HG03064 (cell line): ENCODE results near the gene NTRK2.

Experiments used
- ATAC-seq: cut with Tn5 transposase; IDR thresholded peaks from one replicate; pipeline ENCODE4 v1.9.1; 2021; ENCODE audit warnings: low read depth; ENCODE audit not compliant: unreplicated experiment

NTRK2 gene

GRCh38 chr9:84999788-85000187 is 330.3 kb downstream of the NTRK2 start:
- no peak for ATAC-seq

DNA sequence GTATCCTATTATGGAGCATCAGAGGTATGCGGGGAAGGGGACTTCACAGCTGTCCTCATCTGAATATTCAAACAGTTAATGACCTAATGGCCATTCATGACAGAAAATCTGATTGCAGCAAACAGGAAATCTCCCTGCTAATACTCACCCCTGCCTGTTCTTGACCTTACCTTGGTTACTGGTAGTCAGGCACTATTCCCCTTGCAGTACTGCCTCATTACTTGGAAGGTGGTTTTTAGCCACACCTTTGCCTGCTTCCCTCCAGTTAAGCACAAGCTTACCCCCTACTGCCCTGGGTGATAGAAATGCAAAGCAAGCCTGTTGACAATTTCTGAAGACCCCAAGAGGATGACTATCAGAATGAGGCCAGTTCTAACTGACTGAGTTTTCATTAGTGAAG is 332.4 kb downstream of the NTRK2 start:
- no peak for ATAC-seq

DNA sequence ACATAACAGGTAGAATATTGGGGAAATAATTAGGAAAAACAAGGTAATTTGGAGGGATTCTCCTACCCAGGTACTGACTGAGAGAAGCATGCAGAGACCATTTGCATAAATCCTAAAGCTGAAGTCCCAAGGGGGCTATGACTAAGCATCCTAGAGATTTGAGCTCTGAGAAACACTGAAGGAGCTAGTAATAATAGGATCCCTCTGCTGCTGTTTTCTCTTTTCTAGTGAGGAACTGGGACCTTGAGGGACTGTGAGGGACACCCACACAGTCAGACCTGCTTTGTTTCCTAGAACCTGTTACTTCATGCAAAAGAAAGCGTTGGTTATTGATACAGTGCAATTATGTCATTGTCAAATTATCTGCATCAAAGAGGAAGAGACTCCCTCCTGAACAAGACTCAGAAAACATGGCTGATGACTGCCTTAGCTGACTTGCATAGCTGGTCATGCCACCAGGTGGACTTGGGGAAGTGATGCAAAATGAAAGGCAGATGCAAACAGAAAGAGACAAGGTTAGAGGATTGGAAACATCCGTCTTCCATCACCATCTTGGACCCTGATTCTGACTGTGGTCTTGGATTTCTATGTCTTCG is 335.4 kb downstream of the NTRK2 start:
- ATAC-seq: no peak

DNA sequence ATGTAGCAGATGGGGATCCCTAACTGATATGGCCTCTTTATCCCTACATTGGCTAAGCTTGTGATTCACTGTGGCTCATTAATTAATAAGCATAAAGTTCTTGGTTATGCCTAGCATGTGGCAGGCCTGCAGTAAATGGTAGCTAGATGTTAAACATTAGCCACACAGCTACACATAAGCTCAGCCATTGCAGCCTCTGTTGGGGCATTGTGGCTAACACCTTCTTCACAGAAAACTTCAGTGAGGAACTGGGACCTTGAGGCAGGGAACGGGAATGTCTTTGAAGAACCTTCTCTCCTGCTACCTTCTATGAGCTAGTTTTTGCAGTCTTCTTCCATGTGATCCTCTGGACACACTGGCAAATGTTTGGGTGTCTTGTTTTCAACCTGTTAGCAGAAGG is 338.2 kb downstream of the NTRK2 start:
- ATAC-seq: no peak

GRCh38 chr9:85008215-85008614 is 338.7 kb downstream of the NTRK2 start:
- ATAC-seq: no peak

DNA sequence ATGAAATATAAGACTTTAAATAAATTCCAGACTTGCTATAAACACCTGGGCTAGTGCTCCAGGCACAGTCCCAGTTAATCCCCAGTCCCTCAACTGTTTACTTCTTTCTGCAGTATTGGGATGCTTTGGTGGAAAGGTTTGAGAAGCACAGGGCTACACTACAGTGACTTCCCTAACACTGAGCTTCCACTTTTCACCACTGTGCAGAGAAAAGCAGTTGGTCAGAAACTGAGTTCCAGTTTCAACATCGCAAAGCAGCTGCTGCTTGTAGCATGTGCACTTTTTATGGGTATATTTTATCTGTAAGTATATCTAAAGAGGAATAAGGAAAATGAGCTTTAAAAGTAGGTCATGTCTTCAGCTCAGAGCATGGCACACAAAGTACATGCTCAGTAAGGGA is 339.7 kb downstream of the NTRK2 start:
- peak; percentile 87 for ATAC-seq

- no peak for ATAC-seq
Measured at GRCh38 chr9:85013703-85014102, 344.2 kb downstream of the NTRK2 start.

GRCh38 chr9:85014292-85014691 is 344.8 kb downstream of the NTRK2 start:
- no peak for ATAC-seq

GRCh38 chr9:85016384-85017006 is 347.0 kb downstream of the NTRK2 start:
- ATAC-seq: no peak

- no peak for ATAC-seq
Measured at GRCh38 chr9:85020791-85021190, 351.3 kb downstream of the NTRK2 start.

GRCh38 chr9:85021686-85022085 is 352.2 kb downstream of the NTRK2 start:
- no peak for ATAC-seq

DNA sequence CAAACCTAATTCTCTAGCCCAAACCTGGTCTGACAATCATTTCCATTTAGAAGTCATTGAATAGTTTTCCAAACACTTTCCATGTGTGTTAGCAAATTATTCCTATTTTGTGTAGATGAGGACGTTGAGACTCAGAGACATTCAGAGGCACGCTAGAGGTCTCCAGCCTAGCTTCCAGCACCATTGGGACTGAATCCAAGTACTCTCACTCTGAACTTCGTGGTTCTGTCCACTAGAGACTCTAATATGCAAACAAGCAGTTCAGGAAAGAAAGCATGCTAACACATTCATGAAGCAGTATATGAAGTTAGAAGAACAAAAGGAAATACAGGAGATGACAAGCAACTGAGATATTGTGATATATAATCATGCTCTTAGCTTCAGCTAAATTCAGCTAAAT is 354.8 kb downstream of the NTRK2 start:
- ATAC-seq: no peak

DNA sequence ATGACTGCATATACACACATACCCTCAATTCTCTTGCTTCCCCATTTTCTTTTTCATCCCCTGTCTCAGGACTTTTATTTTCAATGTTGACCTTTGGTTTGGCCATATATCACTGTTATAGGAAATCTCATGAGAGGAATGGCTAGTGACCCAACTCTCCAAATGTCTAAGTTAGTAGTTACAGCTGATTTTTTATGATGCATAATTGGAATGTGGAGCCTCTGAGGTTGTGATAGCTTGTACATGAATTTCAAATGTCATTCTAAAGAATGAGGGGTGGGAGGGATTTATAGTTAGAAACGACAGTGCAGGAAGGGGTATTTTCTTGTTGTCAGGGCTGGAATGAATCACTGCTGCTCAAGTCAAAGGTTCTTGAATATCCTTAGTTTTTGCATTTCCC is 356.1 kb downstream of the NTRK2 start:
- ATAC-seq: no peak

- ATAC-seq: no peak
Measured at GRCh38 chr9:85027870-85028269, 358.3 kb downstream of the NTRK2 start.

- no peak for ATAC-seq
Measured at GRCh38 chr9:85030316-85030715, 360.8 kb downstream of the NTRK2 start.

DNA sequence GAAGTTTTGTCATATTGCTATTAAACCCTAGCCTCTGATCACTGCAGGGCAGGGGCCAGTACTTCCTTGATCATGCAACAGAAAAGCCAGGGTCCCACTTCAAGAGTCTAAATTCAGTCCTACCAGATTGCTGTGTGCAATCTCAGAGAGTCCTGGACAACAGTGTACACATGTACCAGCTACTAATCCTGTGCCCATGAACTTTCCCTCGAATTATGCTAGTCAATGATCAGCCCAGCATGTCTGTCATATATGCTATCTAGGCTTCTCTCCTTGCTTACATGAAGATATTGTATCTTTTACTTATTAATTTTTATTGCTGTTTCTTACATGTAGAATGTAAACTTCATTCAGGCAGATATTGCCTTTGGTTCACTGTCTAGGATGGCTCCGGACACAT is 367.0 kb downstream of the NTRK2 start:
- ATAC-seq: no peak

DNA sequence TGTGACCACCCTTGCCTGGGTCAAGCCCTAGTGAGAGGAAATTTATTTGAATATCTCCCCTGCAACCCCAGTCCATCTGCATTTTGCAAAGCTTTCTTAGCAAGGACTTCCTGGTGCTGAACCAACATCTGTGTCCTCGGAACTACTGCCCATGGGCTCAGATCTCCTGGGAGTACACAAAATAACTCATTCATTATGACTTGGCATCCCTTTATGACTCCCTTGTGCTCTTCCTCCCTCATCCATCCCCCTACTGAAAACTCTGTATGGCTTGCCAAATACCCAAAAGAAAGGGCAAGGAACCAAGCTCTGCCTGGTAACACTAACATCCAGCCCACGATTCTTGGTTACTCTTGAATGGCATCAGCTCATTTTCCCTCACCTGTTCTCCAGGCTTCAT is 368.5 kb downstream of the NTRK2 start:
- no peak for ATAC-seq

GRCh38 chr9:85038824-85039608 is 369.5 kb downstream of the NTRK2 start:
- no peak for ATAC-seq

DNA sequence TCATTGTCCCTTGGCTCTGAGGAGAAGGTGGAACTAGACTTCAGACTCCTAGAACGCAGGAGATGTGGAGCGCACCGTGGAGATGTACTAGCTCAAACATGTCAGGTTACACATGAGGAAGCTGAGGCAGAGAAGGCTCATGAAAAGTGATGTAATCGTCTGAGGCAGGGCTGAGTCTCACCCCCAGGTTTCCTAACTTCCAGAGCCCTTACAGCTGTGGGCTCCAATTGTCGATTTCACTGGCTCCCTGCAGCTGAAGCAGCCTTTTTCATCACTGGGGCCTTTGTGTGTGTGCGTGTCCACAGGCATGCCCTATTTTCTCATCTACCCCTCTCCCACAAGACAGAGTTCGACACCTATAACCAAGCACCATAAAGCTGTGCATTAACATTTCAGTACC is 370.6 kb downstream of the NTRK2 start:
- ATAC-seq: no peak

GRCh38 chr9:85040821-85041465 is 371.4 kb downstream of the NTRK2 start:
- no peak for ATAC-seq

GRCh38 chr9:85041466-85042137 is 372.1 kb downstream of the NTRK2 start:
- no peak for ATAC-seq
